ENCODE data around the gene MYF5. TPM values are rescaled to one million over a fixed set of nuclear protein-coding genes. Genes with fewer than 3 reads are reported as not detected.

Gene MYF5
- total and polyA plus RNA-seq, 2 donors (not counting 3 experiments of a cell fraction or from before 2014, with no cell fraction given), result not detected

GRCh38 chr12:80749456-80749855 is 32.7 kb downstream of the MYF5 start:
- no peaks in the 10 kb centered on the region for H3K36me3 ChIP-seq (ENCODE audit: control insufficient read depth in 2 of 2, extremely low read depth in 1 of 2, insufficient read depth in 2 of 2, low read length in 2 of 2)
- POLR2A ChIA-PET, result no interaction called here

GRCh38 chr12:80752464-80752863 is 35.8 kb downstream of the MYF5 start:
- BruUV-seq (replicated peaks), result no TSS peak
- POLR2A ChIA-PET, result no interaction called here
- Histone ChIP-seq H4K20me1 (replicated peaks; ENCODE audit: control insufficient read depth, extremely low read depth, insufficient read depth, low read length) (no peaks in the 10 kb centered on the region), H3K4me1 (ENCODE audit: control insufficient read depth, extremely low read depth, insufficient read depth, low read length) (no peaks in the 10 kb centered on the region), H3K36me3 (ENCODE audit: control insufficient read depth in 2 of 2, extremely low read depth in 1 of 2, insufficient read depth in 2 of 2, low read length in 2 of 2) (no peaks in the 10 kb centered on the region), H3K9ac (replicated peaks; ENCODE audit: extremely low read depth, insufficient read depth, low read length) (no peak overlapping the region), H3K9me1 (replicated peaks; ENCODE audit: control insufficient read depth, extremely low read depth, insufficient read depth, low read length) (no peaks in the 10 kb centered on the region), H2AFZ (ENCODE audit: low read depth, low read length) (no peak overlapping the region), H3K4me3 (replicated peaks in 1 of 3; ENCODE audit: insufficient read depth in 1 of 3, low read depth in 1 of 3, low read length in 3 of 3) (no peak overlapping the region), H3K27me3 (ENCODE audit: control insufficient read depth in 2 of 2, insufficient read depth in 2 of 2, low read length in 2 of 2) (no peaks in the 10 kb centered on the region), H3K4me2 (ENCODE audit: insufficient read depth, low read length) (no peak overlapping the region), H3K27ac (ENCODE audit: insufficient read depth, low read depth, low read length) (no peak overlapping the region), H3K79me2 (ENCODE audit: control insufficient read depth, insufficient read depth, low read length) (no peaks in the 10 kb centered on the region), H3K9me3 (replicated peaks; ENCODE audit: control insufficient read depth, insufficient read depth, low read length) (no peaks in the 10 kb centered on the region)
- TF ChIP-seq GATA2 (IDR thresholded peaks at IDR 0.05; ENCODE audit: insufficient read depth, insufficient read length, low read depth, low read length) (no peak), MAX (IDR thresholded peaks at IDR 0.05; ENCODE audit: insufficient read depth, insufficient read length) (no peak), FOS (IDR thresholded peaks at IDR 0.05; ENCODE audit: borderline replicate concordance, insufficient read depth, low read length) (no peak), MYC (IDR thresholded peaks at IDR 0.05; ENCODE audit: low read depth, low read length) (no peak), POLR2A (IDR thresholded peaks at IDR 0.05; ENCODE audit: low read depth, low read length) (no peak), CTCF (IDR thresholded peaks at IDR 0.05; ENCODE audit: extremely low read depth in 1 of 2, insufficient read depth in 1 of 2, low read depth in 1 of 2, low read length in 2 of 2) (no peak)
- CTCF ChIA-PET, result no interaction called here
- no peak for FAIRE-seq
- DNase-seq (ENCODE audit: low read depth, low spot score), result no peak
- intact Hi-C loops (cut with micrococcal nuclease) (no loop called here), dilution Hi-C loops (cut with MboI; ENCODE audit: extremely low pct_ligation_motif_present, low sequenced_read_pairs) (no loop called here)

More at GRCh38 chr12:80749456-80749855, 32.7 kb downstream of the MYF5 start:
- BruUV-seq (replicated peaks), result no TSS peak
- Histone ChIP-seq H3K27ac (ENCODE audit: insufficient read depth, low read depth, low read length) (no peak overlapping the region), H3K9me3 (replicated peaks; ENCODE audit: control insufficient read depth, insufficient read depth, low read length) (no peaks in the 10 kb centered on the region), H3K9ac (replicated peaks; ENCODE audit: extremely low read depth, insufficient read depth, low read length) (no peak overlapping the region), H3K27me3 (ENCODE audit: control insufficient read depth in 2 of 2, insufficient read depth in 2 of 2, low read length in 2 of 2) (no peaks in the 10 kb centered on the region), H3K9me1 (replicated peaks; ENCODE audit: control insufficient read depth, extremely low read depth, insufficient read depth, low read length) (no peaks in the 10 kb centered on the region), H4K20me1 (replicated peaks; ENCODE audit: control insufficient read depth, extremely low read depth, insufficient read depth, low read length) (no peaks in the 10 kb centered on the region), H2AFZ (ENCODE audit: low read depth, low read length) (no peak overlapping the region), H3K4me3 (replicated peaks in 1 of 3; ENCODE audit: insufficient read depth in 1 of 3, low read depth in 1 of 3, low read length in 3 of 3) (no peak overlapping the region), H3K4me2 (ENCODE audit: insufficient read depth, low read length) (no peak overlapping the region), H3K79me2 (ENCODE audit: control insufficient read depth, insufficient read depth, low read length) (no peaks in the 10 kb centered on the region), H3K4me1 (ENCODE audit: control insufficient read depth, extremely low read depth, insufficient read depth, low read length) (no peaks in the 10 kb centered on the region)
- dilution Hi-C loops (cut with MboI; ENCODE audit: extremely low pct_ligation_motif_present, low sequenced_read_pairs), result no loop called here
- CTCF ChIA-PET, result interaction anchor here (1.5 kb wide), 1 partner anchor 9 kb away, joined by 3 read pairs; no protein-coding TSS in a partner anchor
- no peak for TF ChIP-seq EZH2 (IDR thresholded peaks at IDR 0.05; ENCODE audit: borderline replicate concordance, low read depth, low read length, severe bottlenecking)
- no peak for TF ChIP-seq FOS (IDR thresholded peaks at IDR 0.05; ENCODE audit: borderline replicate concordance, insufficient read depth, low read length)
- intact Hi-C loops (cut with micrococcal nuclease), result no loop called here
- FAIRE-seq (no peak), DNase-seq (ENCODE audit: low read depth, low spot score) (no peak)
